ENCODE measurements around the gene OPCML.
A peak's percentile ranks its signal among the peaks of the same experiment; 100 is the strongest.

Gene OPCML

GRCh38 chr11:132941024-132941646, 591.2 kb downstream of the OPCML start:
- H3F3A ChIP-seq (ENCODE audit: insufficient read depth) = no peaks in the 10 kb centered on the region
- H3K36me3 ChIP-seq (ENCODE audit: low read length) = no peaks in the 10 kb centered on the region
- no peak overlapping the region for H3K4me2 ChIP-seq (ENCODE audit: low read depth, low read length, poor library complexity, severe bottlenecking)
- H3K4me3 ChIP-seq (ENCODE audit: insufficient read depth, low read length, poor library complexity, severe bottlenecking) = no peak overlapping the region
- H3K27me3 ChIP-seq (ENCODE audit: low read length) = no peaks in the 10 kb centered on the region
- no peaks in the 10 kb centered on the region for H3K9me2 ChIP-seq (replicated peaks; ENCODE audit: insufficient read depth, low read length)
- H3K79me2 ChIP-seq (ENCODE audit: insufficient read depth, low read length) = no peaks in the 10 kb centered on the region
- no peaks in the 10 kb centered on the region for H4K20me1 ChIP-seq (ENCODE audit: low read depth, low read length)
- no peak for TF ChIP-seq EZH2phosphoT487 (conservative IDR thresholded peaks at IDR 0.05; ENCODE audit: low read length)
- TF ChIP-seq, protein P1, sequence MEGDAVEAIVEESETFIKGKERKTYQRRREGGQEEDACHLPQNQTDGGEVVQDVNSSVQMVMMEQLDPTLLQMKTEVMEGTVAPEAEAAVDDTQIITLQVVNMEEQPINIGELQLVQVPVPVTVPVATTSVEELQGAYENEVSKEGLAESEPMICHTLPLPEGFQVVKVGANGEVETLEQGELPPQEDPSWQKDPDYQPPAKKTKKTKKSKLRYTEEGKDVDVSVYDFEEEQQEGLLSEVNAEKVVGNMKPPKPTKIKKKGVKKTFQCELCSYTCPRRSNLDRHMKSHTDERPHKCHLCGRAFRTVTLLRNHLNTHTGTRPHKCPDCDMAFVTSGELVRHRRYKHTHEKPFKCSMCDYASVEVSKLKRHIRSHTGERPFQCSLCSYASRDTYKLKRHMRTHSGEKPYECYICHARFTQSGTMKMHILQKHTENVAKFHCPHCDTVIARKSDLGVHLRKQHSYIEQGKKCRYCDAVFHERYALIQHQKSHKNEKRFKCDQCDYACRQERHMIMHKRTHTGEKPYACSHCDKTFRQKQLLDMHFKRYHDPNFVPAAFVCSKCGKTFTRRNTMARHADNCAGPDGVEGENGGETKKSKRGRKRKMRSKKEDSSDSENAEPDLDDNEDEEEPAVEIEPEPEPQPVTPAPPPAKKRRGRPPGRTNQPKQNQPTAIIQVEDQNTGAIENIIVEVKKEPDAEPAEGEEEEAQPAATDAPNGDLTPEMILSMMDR (IDR thresholded peaks at IDR 0.05; ENCODE audit: insufficient read depth, low read length, poor library complexity, severe bottlenecking) = peak; percentile 46
- no peak overlapping the region for H3K9ac ChIP-seq (ENCODE audit: low read length)
- no peaks in the 10 kb centered on the region for H3K9me3 ChIP-seq (ENCODE audit: insufficient read depth, low read length)
- no peak overlapping the region for H3K27ac ChIP-seq (ENCODE audit: low read depth, low read length)
- H2AFZ ChIP-seq (ENCODE audit: low read depth, low read length, severe bottlenecking) = no peak overlapping the region

GRCh38 chr11:132937016-132937415, 595.3 kb downstream of the OPCML start:
- TF ChIP-seq, protein P1 (IDR thresholded peaks at IDR 0.05; ENCODE audit: insufficient read depth, low read length, poor library complexity, severe bottlenecking) = no peak
- TF ChIP-seq EZH2phosphoT487 (conservative IDR thresholded peaks at IDR 0.05; ENCODE audit: low read length) = no peak
- no peak overlapping the region for H3K9ac ChIP-seq (ENCODE audit: low read length)
- no peak overlapping the region for H3K4me3 ChIP-seq (ENCODE audit: insufficient read depth, low read length, poor library complexity, severe bottlenecking)
- H3K36me3 ChIP-seq (ENCODE audit: low read length) = no peaks in the 10 kb centered on the region
- H2AFZ ChIP-seq (ENCODE audit: low read depth, low read length, severe bottlenecking) = no peak overlapping the region
- no peak overlapping the region for H3K27ac ChIP-seq (ENCODE audit: low read depth, low read length)
- H4K20me1 ChIP-seq (ENCODE audit: low read depth, low read length) = no peaks in the 10 kb centered on the region
- no peaks in the 10 kb centered on the region for H3K9me2 ChIP-seq (replicated peaks; ENCODE audit: insufficient read depth, low read length)
- no peak overlapping the region for H3K4me2 ChIP-seq (ENCODE audit: low read depth, low read length, poor library complexity, severe bottlenecking)
- no peaks in the 10 kb centered on the region for H3F3A ChIP-seq (ENCODE audit: insufficient read depth)
- no peaks in the 10 kb centered on the region for H3K79me2 ChIP-seq (ENCODE audit: insufficient read depth, low read length)
- H3K9me3 ChIP-seq (ENCODE audit: insufficient read depth, low read length) = no peaks in the 10 kb centered on the region
- no peaks in the 10 kb centered on the region for H3K27me3 ChIP-seq (ENCODE audit: low read length)

- H3K27me3 ChIP-seq (ENCODE audit: low read length) = no peaks in the 10 kb centered on the region
- H3K4me3 ChIP-seq (ENCODE audit: insufficient read depth, low read length, poor library complexity, severe bottlenecking) = no peak overlapping the region
- TF ChIP-seq, protein P1 (IDR thresholded peaks at IDR 0.05; ENCODE audit: insufficient read depth, low read length, poor library complexity, severe bottlenecking) = no peak
- no peak for TF ChIP-seq EZH2phosphoT487 (conservative IDR thresholded peaks at IDR 0.05; ENCODE audit: low read length)
- no peak overlapping the region for H3K9ac ChIP-seq (ENCODE audit: low read length)
- H3K9me2 ChIP-seq (replicated peaks; ENCODE audit: insufficient read depth, low read length) = no peaks in the 10 kb centered on the region
- no peaks in the 10 kb centered on the region for H4K20me1 ChIP-seq (ENCODE audit: low read depth, low read length)
- H3K36me3 ChIP-seq (ENCODE audit: low read length) = no peaks in the 10 kb centered on the region
- no peak overlapping the region for H2AFZ ChIP-seq (ENCODE audit: low read depth, low read length, severe bottlenecking)
- no peaks in the 10 kb centered on the region for H3K9me3 ChIP-seq (ENCODE audit: insufficient read depth, low read length)
- H3K79me2 ChIP-seq (ENCODE audit: insufficient read depth, low read length) = no peaks in the 10 kb centered on the region
- H3K27ac ChIP-seq (ENCODE audit: low read depth, low read length) = no peak overlapping the region
- no peak overlapping the region for H3K4me2 ChIP-seq (ENCODE audit: low read depth, low read length, poor library complexity, severe bottlenecking)
- H3F3A ChIP-seq (ENCODE audit: insufficient read depth) = no peaks in the 10 kb centered on the region
Observed at GRCh38 chr11:132935383-132935782, 596.9 kb downstream of the OPCML start.
